Colon (tissue), 2 donors: ENCODE results near the gene OR51E1.

Source experiments
- FAIRE-seq: peaks from 2 replicates; lab custom pipeline; 2012; peaks lifted over from hg19 to GRCh38; lab: Jason Lieb, UNC
- donor health status: control.
- donor health status: control.

OR51E1 gene, protein sequence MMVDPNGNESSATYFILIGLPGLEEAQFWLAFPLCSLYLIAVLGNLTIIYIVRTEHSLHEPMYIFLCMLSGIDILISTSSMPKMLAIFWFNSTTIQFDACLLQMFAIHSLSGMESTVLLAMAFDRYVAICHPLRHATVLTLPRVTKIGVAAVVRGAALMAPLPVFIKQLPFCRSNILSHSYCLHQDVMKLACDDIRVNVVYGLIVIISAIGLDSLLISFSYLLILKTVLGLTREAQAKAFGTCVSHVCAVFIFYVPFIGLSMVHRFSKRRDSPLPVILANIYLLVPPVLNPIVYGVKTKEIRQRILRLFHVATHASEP

DNA sequence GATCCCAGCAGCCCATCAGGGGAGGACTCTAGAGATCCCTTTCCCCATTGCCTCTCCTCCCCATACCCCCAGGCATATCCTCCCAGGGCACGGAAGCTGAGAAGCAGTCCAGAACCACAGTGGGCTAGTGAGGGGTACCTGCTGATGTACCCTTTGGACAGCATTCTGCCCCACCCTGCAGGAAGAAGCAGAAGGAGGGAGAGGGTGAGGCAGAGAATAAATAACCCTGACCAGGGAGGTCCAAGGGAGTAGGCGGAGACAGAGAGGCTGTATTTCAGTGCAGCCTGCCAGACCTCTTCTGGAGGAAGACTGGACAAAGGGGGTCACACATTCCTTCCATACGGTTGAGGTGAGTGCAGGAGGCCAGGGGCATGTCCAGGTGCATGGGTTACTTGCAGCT lies at the start of gene OR51E1:
TSS of gene OR51E1 (plus strand) at position 301 of the 400 bp plus-strand sequence. CDS start 8,545 bp downstream, outside the sequence.
- no peak for FAIRE-seq

DNA sequence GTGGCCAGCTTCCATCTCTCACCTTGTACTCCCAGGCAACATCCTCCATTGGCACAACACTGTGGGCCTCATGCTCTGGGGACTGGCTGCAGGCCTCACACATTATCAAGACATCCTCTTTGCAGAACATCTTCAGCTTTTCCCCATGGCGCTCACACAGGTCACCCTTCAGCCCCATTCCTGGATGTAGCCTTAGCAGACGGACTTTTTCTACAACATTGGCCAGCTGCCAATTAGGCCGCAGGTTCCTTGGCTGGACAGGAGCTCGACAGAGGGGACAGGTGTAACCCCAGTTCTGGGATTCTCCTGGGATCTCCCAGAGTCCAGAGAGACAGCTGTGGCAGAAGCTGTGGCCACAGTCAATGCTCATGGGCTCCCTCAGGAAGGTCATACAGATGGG lies 38.7 kb upstream of the OR51E1 start:
- FAIRE-seq: no peak

DNA sequence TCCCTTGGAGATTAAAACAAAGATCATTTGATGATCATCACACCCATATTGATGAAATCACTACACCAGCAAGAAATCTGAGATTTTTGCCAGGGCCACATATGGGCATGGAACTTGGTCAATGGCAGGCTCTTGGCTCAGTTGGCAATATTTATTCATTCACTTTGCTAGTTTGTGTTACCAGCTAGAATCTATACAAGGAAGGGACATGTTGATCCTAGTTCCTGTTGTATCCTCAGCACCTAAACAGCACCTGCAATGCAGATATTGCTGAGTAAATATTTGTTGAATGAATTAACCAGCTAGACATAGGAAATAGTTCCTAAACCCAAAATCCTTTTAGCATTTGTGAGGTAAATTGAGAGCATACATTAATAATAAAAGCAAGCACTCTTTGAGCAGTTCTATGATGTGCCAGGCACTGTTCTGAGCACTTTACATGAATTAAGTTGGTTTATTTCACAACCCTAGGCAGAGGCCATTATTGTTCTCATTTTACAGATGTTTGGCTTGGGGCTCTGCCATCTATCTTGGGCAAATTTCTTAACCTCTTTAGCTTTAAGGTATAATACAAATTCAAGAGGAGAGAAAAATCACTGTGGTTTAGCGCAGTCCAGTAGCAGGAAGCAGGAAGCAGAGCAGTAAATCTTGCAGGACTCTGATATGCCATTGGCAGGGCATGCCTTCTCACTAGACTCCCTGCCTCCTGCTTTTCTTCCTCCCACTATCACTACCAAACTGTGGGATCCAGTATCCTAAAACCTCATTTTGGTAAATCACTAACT lies 37.4 kb upstream of the OR51E1 start:
- no peak for FAIRE-seq

DNA sequence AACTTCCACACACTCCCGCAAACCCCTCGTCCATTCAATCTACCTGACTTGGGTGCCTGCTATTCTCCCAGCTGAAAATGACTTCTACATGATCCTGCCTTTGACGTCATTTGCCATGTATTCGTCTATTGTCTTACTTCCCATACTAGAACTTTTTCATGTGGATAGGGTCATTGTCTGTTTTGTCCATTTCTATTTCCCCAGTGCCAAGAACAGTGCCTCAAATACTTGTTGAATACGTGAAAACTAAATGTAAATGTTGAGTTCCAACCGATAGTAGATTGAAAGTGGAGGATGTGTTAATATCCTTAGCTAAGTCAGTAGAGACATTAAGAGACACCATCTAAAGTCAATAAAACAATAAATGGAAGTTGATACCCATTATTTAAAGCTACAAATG lies 36.7 kb upstream of the OR51E1 start:
- FAIRE-seq: no peak

DNA sequence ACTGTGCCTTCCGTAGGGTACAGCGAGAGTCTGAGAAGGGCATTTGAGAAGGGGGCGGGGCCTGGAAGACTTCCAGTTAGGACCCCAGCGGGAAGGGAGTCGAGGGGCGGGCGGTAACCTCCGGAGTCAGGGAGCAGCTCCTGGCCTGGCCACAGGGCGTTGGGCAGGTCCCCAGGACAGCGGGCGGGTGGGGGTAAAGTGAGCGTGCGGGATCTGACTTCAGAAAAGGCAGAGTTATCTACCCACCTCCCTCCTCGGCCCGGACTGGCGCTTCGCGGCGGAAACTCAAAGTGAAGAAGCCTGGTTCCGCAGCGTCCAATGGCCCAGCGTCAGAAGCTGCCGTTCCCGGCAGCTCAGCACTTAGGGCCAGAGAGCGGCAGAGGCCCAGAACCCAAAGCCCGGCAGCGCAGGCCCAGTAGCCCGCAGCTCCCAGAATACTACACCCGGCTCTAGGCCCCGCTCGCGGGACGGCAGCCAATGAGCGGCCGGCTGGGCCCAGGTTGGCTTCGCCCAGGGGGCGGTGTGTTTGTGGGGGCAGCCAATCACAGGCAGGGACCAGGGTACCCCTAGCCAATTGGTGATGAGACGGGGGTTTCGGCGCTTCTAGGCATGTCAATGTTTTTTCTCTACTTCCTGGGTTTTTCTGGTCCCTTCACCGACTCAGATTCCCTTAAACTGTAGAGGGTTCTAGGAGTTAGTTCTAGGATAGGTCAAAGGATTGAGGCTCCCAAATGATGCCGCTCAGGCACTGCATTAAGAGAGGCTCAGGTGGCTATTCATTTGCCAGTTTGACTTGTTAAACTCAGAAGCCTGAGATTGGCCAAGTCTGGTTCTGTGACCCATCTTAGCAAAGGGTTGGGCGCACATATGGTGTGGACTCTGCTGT lies 35.8 kb upstream of the OR51E1 start, which contains the start of gene TRIM68:
TSS of gene TRIM68 (minus strand) at position 451 of the 886 bp plus-strand sequence. CDS start 2,727 bp downstream, outside the sequence.
- peak; percentile 58 for FAIRE-seq

DNA sequence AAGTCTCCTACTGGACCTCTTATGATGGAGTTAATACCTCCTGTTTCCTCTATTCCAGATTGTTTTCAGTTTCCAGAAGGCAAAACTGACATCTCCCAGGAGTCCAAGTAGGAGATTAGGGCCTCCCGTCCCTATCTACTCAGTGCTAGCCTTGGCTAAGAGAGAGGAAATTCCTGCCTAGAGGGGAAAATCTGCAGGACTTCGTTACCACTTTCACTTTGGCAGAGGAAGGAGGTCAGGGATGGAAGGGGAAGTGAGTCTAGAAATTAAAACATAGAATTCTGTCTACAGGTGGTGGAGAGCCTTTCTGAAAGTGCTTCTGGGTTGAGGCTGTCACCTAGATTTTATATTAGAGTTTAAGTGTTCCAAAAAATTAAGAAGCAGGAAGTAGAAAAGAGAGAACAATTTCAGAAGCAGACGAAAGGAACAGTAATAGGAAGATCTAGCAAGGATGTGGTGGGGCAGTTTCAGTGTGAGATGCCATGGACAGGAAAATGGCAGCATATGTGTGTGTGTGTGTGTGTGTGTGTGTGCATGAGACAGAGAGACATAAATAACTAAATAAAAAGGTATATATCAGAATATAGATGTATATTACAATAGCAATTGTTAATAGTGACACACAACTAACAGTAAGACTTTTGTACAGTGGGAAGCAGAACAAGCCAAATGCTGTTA lies 33.4 kb upstream of the OR51E1 start:
- FAIRE-seq: no peak

DNA sequence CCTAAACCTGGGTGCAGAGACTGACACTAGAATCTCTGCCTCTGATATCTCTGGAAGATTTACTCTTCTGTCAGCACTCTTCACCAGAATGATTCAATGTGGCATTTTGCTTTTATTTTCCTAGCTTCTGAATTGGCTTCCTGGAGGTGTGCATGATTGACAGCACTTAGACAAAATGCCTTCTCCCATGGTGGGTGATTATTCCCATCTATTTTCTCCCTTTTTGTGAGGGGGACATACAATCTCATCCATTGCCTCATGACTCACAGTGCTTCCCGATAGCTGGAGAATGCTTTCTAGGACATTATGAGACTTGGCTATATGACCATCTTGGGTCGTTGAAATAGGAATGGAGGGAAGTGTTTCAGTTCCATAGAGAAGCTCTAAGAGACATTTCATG lies 31.8 kb upstream of the OR51E1 start:
- no peak for FAIRE-seq

DNA sequence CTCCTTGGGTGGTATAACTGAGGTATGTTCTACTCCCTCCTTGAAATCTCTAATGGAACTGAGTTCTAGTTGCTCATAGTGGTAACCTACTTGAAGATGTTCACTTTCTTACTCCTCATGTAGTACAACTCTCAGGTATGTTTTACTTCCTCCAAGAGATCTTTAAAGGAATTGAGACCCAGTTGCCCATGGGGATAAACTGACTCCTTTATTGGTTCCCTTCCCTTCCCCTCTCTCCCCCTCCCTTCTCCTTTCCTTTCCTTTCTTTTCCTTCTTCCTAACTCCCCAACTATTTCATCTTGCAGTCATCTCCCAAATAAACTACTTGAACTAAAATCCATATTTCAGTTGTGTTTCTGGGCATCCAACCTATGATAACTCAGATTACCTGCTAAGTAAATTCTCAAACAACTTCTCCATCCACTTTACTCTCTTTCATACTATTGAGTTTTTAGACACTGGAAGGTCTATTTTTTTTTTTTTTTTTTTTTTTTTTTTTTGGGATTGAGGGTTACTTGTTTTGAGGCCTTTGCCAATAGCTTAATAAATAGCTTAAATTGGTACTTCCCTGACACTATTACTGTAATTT lies 27.8 kb upstream of the OR51E1 start:
- FAIRE-seq: no peak

DNA sequence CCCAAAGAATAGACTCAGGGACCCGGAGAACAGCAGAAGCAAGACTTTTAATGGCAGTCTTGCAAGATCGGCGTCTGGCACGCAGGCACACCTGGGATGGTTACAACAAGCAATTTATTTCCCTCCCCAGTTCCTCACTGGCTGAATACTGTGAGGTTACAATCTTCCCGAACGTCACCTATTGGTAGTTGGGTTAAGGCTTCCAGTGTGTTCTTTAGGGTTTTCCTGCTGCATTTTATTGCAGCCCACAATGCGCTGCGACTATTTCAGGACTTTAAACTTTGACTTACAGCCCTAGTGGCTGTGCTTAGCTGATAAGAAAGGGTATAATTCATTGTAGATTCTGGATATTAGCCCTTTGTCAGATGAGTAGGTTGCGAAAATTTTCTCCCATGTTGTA lies 24.3 kb upstream of the OR51E1 start:
- no peak for FAIRE-seq

DNA sequence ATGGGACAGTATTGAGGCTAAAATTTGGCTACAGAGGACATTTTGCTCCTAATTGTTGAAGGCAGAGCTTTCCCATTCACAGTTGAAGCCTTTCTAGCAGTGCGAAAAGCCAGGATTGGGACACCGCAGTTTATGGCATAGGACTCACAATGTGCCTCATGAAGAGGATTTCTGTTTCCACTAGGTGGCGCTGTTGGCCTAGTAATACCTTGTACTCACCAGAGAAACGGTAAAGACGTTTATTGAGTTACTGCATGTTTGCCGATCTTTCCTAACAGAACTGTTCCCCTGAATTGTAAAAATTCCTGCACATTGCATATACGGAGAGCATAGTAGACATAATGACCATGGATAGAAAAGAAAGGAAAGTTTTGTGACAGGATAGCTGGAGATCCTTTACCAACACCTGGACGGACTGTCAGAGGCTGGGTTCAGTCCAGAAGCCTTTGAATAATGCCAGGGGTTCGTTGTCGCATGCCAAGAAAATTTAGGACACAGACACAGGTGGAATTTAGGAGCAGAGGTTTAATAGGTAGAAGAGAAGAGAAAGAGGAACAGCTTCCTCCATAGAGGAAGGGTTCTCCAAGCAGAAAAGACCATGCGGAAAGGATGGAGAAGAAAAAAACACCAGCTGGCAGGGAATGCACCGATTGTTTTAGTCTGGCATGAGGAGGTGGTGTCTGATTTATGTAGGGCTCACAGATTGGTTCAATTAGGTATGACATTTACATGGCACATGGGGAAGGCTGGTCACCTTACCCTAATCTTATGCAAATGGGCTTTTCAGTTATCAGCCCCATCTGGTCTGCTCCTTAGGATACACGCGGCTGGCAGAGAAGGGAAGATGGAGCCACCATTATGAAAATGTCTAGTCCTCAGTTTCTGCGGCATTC lies 17.3 kb upstream of the OR51E1 start:
- no peak for FAIRE-seq

DNA sequence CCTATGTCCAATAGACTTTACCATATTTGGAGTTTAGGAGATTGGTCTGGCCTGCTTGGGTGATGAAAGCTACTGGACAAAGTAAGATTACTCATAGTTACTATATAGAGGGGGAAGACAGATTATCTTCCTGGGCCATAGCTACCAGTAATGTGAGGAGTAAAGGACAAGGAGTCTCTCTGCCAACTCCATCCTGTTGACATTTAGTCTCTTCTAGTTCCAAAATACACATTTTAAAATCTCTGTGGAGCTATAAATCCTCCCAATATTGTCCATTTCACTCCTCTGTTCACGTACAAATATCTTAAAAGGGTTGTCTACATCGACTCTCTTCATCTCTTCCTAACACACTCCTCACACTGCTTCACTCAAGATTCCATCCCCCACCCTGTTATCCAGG lies 7.6 kb upstream of the OR51E1 start:
- FAIRE-seq: no peak

DNA sequence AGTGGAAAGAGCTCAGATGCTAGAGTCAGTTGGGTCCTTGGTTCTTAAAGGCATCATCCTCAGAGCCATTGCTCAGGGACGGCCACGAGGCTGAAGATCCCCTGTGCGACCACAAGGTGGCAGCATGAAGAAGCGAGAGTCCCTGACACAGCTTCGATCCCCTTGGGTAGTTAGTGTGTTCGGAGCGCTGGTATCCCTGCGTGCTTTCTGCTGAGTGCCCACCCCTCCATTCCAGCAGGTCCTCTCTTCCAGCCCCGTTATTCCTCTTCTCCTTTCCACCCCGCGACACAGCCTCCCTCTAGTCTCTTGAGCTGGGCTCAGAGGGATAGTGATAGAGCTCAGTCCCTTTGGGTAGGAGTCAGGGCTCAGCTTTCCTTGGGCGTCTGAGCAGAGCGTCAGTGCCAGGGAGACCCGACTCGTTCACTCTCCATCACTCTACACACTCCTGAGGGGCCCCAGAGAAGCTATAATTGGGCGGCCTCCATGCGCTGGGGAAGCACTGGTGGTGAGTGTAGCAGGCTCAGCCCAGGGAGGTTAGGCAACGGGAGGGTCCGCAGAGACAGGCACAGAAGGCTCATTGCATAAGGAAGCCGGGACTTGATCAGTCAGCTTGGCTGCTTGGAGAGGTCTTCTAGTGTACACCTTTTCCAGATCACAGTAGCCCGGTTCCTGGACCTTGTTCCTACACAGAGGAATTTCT lies 6.7 kb upstream of the OR51E1 start, which contains the start of gene OR51D1:
TSS of gene OR51D1 (plus strand) at position 516 of the 700 bp plus-strand sequence. CDS start 2,314 bp downstream, outside the sequence.
- FAIRE-seq: no peak

DNA sequence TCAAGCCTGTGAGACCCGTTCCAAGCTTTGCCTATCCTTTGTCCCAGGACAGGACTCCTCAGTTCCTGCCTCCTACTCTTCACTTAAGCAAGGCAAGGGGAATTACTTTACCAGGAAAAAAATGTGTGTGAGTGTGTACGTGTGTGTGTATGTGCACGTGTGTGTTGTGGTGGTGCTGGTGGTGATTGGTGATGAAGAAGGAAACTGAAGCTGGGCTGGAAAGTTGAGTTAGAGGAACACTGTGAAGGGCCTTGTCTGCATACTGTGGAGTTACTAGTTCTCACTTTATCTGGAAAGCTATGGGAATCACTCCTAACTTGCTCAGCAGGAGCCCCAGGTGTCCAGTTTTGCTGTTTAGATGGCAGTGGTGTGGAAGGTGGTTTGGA lies 6.1 kb upstream of the OR51E1 start:
- FAIRE-seq: no peak

DNA sequence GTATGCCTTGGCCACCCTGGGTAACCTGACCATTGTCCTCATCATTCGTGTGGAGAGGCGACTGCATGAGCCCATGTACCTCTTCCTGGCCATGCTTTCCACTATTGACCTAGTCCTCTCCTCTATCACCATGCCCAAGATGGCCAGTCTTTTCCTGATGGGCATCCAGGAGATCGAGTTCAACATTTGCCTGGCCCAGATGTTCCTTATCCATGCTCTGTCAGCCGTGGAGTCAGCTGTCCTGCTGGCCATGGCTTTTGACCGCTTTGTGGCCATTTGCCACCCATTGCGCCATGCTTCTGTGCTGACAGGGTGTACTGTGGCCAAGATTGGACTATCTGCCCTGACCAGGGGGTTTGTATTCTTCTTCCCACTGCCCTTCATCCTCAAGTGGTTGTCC lies 3.9 kb upstream of the OR51E1 start:
- no peak for FAIRE-seq

DNA sequence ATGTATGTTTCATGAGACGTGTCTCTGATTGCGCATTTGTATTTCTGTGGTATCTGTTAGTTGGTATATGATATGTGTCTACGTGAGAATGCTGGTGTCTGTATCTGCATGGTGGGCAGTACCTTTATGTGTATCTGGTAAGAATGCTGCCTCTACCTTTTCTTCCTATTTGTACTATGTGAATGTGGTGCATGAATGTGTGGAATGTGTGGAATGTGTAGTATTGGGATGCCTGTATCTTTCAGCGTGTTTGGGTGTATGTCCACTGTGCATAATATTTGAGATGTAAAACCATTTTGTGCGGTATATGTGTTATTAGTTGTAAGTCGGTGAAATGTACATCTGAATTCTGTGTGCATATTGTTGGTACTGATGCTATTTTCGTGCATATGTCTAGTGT lies 2.3 kb upstream of the OR51E1 start:
- FAIRE-seq: no peak

DNA sequence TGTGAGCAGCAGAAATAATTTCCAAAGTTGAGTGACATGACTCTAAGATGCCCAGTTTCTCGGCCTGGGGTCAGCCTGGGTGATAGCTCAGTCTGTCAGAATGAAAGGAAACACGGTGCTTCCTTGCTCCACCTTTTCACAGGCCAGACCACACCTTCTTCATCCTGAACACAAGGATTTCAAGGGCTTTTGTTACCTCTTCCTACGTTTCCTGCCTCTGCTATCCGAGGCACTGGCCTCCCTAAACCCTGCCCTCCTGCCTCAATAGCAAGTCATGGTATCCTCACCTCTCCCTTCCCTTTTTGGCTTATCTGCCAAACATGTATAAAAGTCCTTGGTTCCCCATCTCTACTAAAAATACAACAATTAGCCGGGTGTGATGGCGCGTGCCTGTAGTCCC lies 1.7 kb upstream of the OR51E1 start:
- FAIRE-seq: no peak

DNA sequence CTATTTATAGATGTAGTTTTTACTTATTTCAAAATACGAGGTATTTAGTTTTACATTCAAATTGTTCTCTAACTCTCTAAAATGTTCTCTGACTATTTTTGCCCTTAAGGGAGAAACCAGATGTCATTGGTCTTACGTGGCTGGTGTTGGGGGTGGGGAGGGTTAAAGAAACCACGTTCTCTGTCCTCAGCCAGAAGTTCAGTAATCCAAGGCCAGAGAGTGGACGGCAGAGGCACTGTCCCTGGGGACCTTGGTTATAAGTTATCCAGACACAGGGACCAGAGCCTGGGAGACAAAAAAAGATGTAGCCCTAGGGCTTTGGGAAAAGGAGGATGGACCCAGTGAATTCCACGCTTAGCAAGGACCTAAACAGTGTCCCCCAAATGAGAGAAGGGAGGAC lies 706 bp upstream of the OR51E1 start:
- no peak for FAIRE-seq

DNA sequence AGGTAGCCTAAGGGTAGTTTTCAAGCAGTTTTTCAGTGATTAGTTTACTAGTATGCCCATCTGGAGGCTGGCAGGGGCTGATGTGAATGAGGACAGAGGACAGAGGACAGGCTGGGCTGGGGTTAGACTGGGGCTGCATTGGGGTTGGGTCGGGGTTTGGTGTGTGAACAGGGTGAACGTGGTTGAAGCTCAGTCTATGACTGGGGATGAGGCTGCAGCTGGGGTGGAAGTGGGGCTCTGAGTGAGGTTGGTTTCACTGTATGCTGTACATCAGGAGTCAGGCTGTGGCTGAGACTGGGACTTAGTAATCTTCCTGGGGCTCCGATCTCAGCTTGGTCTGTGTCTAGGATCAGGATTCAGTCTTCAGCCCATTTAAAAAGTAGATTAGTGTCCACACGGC lies 451 bp downstream of the OR51E1 start:
- no peak for FAIRE-seq

DNA sequence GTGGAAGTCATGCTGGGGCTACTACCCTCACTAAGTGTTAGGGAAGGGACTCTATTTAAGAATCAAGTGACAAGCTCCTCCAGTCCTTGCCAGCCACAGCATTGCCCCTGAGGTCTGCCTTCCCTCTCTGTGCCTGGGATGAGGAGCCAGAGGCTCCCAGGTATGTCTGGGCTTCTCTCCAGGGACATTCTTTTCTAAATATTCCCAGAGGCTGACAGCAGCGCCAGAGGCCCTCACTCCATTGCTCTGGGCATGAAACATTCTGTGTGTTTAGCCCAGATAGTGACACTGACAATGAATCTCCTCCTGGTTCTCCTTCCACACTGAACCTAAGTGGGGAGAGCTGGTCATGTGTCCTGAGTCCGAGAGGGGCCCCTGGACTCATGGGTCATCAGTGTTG lies 2.2 kb downstream of the OR51E1 start:
- FAIRE-seq: no peak

DNA sequence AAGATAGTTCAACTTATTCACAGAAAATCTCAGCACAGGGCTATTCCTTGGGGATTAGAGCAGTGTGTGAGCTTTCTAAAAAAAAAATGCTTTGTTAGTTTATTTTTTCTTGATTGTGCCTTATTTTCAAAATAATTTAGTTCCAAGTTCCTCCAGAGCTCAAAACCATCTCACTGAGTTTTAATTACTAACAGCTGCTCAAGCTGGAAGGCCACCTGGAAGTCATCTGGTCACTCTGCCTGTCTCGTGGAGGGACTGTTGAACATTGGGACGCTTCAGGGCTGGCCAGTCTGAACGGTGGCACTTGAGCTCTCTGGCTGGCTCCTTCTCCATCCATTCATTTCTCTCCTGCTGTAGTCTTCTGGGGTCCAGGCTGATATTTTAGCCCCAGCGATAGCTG lies 4.0 kb downstream of the OR51E1 start:
- no peak for FAIRE-seq
